Uterus (tissue), 4 donors: Measurements from ENCODE around the gene DENND2A. TPM values are rescaled to one million over a fixed set of nuclear protein-coding genes. Genes with fewer than 3 reads are reported as not detected.
"Not testable (repeated sequence)": the region's sequence is repeated elsewhere in the genome, so short reads cannot be mapped to it uniquely, and the experiment has no call there.

Experiments used
- DNase-seq, 2 donors: peaks; one replicate each; pipeline ENCODE4 v3.0.0-alpha.2; 2019 to 2020
- H3K27ac ChIP-seq, 2 donors: fragments of 200-600 bp; sonication (generic); 1 replicate in 1 of 2; 2 replicates in 1 of 2; pipeline ENCODE4 v1.5.1; 2016 to 2018
- H3K27me3 ChIP-seq, 2 donors: fragments of 200-600 bp; sonication (generic); one replicate each; pipeline ENCODE4 v1.5.1; 2018 to 2019; ENCODE audit warnings: control low read depth in 1 of 2
- H3K36me3 ChIP-seq, 2 donors: fragments of 200-600 bp; sonication (generic); one replicate each; pipeline ENCODE4 v1.5.1; 2019; ENCODE audit warnings: control low read depth in 1 of 2
- H3K4me1 ChIP-seq, 2 donors: fragments of 200-600 bp; sonication (generic); one replicate each; pipeline ENCODE4 v1.5.1; 2018 to 2019; ENCODE audit warnings: control low read depth in 1 of 2
- H3K4me3 ChIP-seq, 2 donors: fragments of 200-600 bp; sonication (generic); 1 replicate in 1 of 2; 2 replicates in 1 of 2; pipeline ENCODE4 v1.5.1; 2018 to 2019; ENCODE audit warnings: mild to moderate bottlenecking in 1 of 2
- H3K9me3 ChIP-seq, 2 donors: fragments of 200-600 bp; sonication (generic); one replicate each; pipeline ENCODE4 v1.5.1; 2019; ENCODE audit warnings: control low read depth in 1 of 2
- CTCF ChIP-seq, 4 experiments: fragments of 200-600 bp in 2 of 4; fragments of 450-650 bp in 2 of 4; sonication (generic) in 2 of 4; IDR thresholded peaks; one replicate each; pipeline ENCODE4 v1.5.1; 2016 to 2019; ENCODE audit warnings: antibody characterized with exemption in 4 of 4, mild to moderate bottlenecking in 2 of 4, moderate library complexity in 1 of 4
- POLR2A ChIP-seq, 2 donors: fragments of 450-650 bp; IDR thresholded peaks; one replicate each; pipeline ENCODE4 v1.6.1; 2016; ENCODE audit warnings: antibody characterized with exemption in 2 of 2, mild to moderate bottlenecking in 1 of 2, moderate library complexity in 1 of 2
- intact Hi-C: fragments of 100-400 bp; cut with DNase I; formaldehyde crosslinking; loops from one replicate; pipeline ENCODE4 v1.15.1; 2023; ENCODE audit warnings: low total_unique reads
- total RNA-seq, 4 donors: library from RNA; depleted of rRNA in 3 of 4; stranded (reverse); fragments of >200 nt in 3 of 4; gene quantifications; one replicate each; pipeline versions ENCODE4 v1.1.0 to v1.2.4, GENCODE V29; 2014 to 2023
- donor health status: DM: yes; HTN: yes; CAD: no.

The DENND2A gene
- total RNA-seq, 4 donors from 2014 or later, result 9.1 to 84.8 (median 35.5) TPM

DNA sequence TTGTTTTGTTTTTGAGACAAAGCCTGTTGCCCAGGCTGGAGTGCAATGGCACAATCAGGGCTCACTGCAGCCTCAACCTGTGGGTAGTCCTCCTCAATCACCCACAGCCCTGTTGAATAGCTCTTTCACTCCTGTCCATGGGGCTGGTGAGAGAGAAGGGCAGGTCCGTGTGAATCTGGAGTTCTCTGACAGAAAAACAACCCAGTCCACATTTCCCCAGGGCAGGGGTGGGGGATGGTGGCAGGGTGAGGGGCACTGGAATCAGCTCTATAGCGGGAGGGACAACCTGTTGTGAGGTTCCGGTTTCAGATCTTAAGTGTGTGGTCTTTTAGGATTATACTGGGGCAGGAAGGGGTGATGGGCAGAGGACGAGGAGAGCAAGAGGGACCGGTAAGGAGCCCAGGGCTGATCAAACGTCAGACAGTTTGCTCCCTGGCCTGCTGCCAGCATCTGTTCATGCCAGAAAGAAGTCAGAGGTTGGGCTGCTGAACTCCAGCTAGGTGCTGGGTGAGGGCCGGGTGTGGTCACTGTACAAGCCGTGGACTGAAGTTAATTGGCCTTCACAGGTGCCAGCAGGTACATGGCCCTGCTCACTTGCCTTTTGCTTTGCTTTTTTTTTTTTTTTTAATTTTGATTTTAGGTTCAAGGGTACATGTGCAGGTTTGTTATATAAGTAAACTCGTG lies 128.2 kb downstream of the DENND2A start:
- no peaks in the 10 kb centered on the region for H3K9me3 ChIP-seq
- no peaks in the 10 kb centered on the region for H3K4me1 ChIP-seq
- TF ChIP-seq POLR2A (IDR thresholded peaks at IDR 0.05) (no peak), CTCF (IDR thresholded peaks at IDR 0.05) (no peak)
- H3K27ac ChIP-seq, result no peak overlapping the region
- no peaks in the 10 kb centered on the region for H3K27me3 ChIP-seq
- intact Hi-C loops, result no loop called here
- H3K36me3 ChIP-seq, result no peaks in the 10 kb centered on the region
- H3K4me3 ChIP-seq, result no peak overlapping the region
- DNase-seq, result peak in 1 of 2 donors; percentile 32

- TF ChIP-seq CTCF (IDR thresholded peaks at IDR 0.05) (no peak), POLR2A (IDR thresholded peaks at IDR 0.05) (no peak)
- intact Hi-C loops, result no loop called here
- H3K4me3 ChIP-seq, result no peak overlapping the region
- H3K9me3 ChIP-seq, result no peaks in the 10 kb centered on the region
- H3K27me3 ChIP-seq, result no peaks in the 10 kb centered on the region
- no peak overlapping the region for H3K27ac ChIP-seq
- no peak for DNase-seq
- H3K4me1 ChIP-seq, result peaks cover 0 to 5% of the 10 kb centered on the region in 2 donors
- H3K36me3 ChIP-seq, result no peaks in the 10 kb centered on the region
These were observed 130.8 kb downstream of the DENND2A start for GRCh38 chr7:140509789-140510188.

DNA sequence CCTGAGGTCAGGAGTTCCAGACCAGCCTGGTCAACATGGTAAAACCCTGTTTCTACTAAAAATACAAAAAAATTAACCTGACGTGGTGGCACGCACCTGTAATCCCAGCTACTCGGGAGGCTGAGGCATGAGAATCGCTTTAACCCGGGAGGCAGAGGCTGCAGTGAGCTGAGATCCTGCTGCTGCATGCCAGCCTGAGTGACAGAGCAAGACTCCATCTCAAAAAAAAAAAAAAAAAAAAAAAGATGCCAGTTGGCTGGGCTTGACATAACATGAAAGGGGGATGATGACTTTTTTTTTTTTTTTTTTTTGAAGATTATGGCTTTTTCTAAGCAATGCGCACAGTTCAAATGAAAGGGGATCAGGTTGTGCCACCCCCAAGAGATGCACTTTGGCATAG lies 133.1 kb downstream of the DENND2A start:
- H3K4me1 ChIP-seq, H3K27me3 ChIP-seq, H3K9me3 ChIP-seq, H3K36me3 ChIP-seq, H3K4me3 ChIP-seq, DNase-seq, intact Hi-C loops: not testable (repeated sequence)
- peak overlapping the region; percentile 70 to 78 for H3K27ac ChIP-seq

DNA sequence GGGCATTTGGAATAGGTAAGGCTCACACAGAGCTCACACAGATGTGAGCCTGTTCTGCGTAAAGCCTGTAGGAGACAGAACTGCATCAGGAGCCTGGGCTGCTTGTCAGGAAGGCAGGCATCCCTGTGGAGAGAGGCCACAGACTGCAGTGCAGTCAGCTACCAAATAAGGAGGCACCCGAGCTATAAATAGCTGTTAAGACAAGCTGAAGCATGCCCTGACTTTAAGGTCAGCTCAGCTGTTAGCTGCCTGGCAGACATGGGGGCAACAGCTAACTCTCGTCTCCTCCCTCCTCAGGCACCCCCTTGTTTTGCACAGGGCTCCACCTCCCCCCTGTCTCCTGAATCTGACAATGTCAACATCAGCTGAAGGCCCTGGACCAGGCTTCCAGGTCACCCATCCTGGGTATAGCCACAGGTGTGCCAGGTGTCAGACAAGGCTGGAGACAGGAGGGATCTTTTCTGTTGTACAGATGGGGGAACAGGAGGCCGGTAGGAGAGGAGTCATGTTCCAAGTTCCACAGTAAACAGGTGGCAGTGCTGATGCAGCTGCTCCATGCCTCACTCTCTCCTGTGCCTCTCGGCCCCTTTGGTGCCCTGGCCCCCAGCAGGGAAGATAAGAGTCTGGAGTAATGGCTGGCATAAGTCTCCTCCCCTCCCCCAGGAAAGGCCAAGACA lies 133.7 kb downstream of the DENND2A start:
- intact Hi-C loops, result no loop called here
- Histone ChIP-seq H3K4me1 (peaks cover 0 to 5% of the 10 kb centered on the region in 2 donors), H3K27me3 (no peaks in the 10 kb centered on the region), H3K4me3 (no peak overlapping the region), H3K36me3 (no peaks in the 10 kb centered on the region), H3K27ac (peak overlapping the region; percentile 70 to 78), H3K9me3 (no peaks in the 10 kb centered on the region)
- peak in 3 of 4 experiments; percentile 19 to 45 (median 27) for TF ChIP-seq CTCF (IDR thresholded peaks at IDR 0.05)
- no peak for TF ChIP-seq POLR2A (IDR thresholded peaks at IDR 0.05)
- DNase-seq, result peak; percentile 52 to 64

DNA sequence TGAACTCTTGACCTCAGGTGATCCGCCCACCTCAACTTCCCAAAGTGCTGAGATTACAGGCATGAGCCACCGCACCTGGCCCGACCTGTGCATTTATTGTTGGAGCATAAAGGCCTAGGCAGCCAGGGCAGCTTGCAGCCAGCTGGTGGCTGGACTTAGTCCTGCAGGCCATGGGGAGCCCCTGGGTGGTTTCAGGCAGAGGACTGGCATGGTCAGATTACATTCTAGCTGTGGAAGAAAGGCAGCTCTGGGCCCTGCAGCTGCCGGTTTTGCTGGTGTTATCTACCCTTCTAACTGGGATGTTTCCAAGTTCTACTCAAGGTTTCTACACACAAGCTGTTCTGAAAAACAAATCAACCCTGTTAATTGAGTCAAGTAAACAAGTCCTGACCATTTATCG lies 138.6 kb downstream of the DENND2A start:
- intact Hi-C loops, result no loop called here
- no peaks in the 10 kb centered on the region for H3K36me3 ChIP-seq
- no peak overlapping the region for H3K27ac ChIP-seq
- H3K9me3 ChIP-seq, result no peaks in the 10 kb centered on the region
- no peak for DNase-seq
- no peak overlapping the region for H3K4me3 ChIP-seq
- TF ChIP-seq CTCF (IDR thresholded peaks at IDR 0.05), result no peak
- no peak for TF ChIP-seq POLR2A (IDR thresholded peaks at IDR 0.05)
- no peaks in the 10 kb centered on the region for H3K27me3 ChIP-seq
- peaks cover 0 to 5% of the 10 kb centered on the region in 2 donors for H3K4me1 ChIP-seq

GRCh38 chr7:140497807-140498206 lies 142.8 kb downstream of the DENND2A start:
- H3K27me3 ChIP-seq, intact Hi-C loops, H3K36me3 ChIP-seq, H3K27ac ChIP-seq, DNase-seq, H3K4me3 ChIP-seq, H3K4me1 ChIP-seq, H3K9me3 ChIP-seq: not testable (repeated sequence)
